ENCODE results near the gene TEX101.
"Not testable (repeated sequence)": the region's sequence is repeated elsewhere in the genome, so short reads cannot be mapped to it uniquely, and the experiment has no call there.

TEX101 gene

DNA sequence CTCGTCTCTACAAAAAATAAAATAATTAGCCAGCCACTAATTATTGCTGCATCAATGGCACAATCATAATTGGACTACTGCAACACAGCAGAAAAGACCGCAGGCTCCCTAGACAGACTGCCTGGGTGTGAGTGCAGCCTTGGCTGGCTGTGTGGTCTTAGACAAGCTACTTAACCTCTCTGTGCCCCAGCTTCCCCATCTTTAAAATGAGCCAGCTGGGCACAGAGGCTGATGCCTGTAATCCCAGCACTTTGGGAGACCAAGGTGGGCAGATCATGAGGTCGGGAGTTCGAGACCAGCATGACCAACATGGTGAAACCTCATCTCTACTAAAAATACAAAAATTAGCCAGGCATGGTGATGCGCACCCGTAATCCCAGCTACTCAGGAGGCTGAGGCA is 19.0 kb downstream of the TEX101 start:
- no peak overlapping the region for H3K4me2 ChIP-seq (ENCODE audit: low read length)
- H3K9me2 ChIP-seq (replicated peaks; ENCODE audit: control insufficient read depth, low read length): no peaks in the 10 kb centered on the region
- no peaks in the 10 kb centered on the region for H3K9me3 ChIP-seq (ENCODE audit: control insufficient read depth, insufficient read depth, low read length)
- no peaks in the 10 kb centered on the region for H3K79me2 ChIP-seq (ENCODE audit: control insufficient read depth, low read length)
- no peaks in the 10 kb centered on the region for H4K20me1 ChIP-seq (ENCODE audit: control insufficient read depth, insufficient read depth, low read depth, low read length)
- H3K4me3 ChIP-seq (ENCODE audit: low read length): no peak overlapping the region
- H3F3A ChIP-seq (ENCODE audit: control insufficient read depth, insufficient read depth): no peaks in the 10 kb centered on the region
- H3K27ac ChIP-seq (ENCODE audit: low read depth, low read length): no peak overlapping the region
- H3K27me3 ChIP-seq (ENCODE audit: control insufficient read depth, low read length): no peaks in the 10 kb centered on the region
- TF ChIP-seq, protein P1, sequence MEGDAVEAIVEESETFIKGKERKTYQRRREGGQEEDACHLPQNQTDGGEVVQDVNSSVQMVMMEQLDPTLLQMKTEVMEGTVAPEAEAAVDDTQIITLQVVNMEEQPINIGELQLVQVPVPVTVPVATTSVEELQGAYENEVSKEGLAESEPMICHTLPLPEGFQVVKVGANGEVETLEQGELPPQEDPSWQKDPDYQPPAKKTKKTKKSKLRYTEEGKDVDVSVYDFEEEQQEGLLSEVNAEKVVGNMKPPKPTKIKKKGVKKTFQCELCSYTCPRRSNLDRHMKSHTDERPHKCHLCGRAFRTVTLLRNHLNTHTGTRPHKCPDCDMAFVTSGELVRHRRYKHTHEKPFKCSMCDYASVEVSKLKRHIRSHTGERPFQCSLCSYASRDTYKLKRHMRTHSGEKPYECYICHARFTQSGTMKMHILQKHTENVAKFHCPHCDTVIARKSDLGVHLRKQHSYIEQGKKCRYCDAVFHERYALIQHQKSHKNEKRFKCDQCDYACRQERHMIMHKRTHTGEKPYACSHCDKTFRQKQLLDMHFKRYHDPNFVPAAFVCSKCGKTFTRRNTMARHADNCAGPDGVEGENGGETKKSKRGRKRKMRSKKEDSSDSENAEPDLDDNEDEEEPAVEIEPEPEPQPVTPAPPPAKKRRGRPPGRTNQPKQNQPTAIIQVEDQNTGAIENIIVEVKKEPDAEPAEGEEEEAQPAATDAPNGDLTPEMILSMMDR (IDR thresholded peaks at IDR 0.05; ENCODE audit: low read depth, low read length, poor library complexity, severe bottlenecking): no peak
- no peak for TF ChIP-seq EZH2phosphoT487 (IDR thresholded peaks at IDR 0.05; ENCODE audit: borderline replicate concordance, low read length)
- peaks cover 5% of the 10 kb centered on the region for H3K4me1 ChIP-seq (ENCODE audit: control insufficient read depth, low read length)
- H3K36me3 ChIP-seq (ENCODE audit: control insufficient read depth, low read length): no peaks in the 10 kb centered on the region

DNA sequence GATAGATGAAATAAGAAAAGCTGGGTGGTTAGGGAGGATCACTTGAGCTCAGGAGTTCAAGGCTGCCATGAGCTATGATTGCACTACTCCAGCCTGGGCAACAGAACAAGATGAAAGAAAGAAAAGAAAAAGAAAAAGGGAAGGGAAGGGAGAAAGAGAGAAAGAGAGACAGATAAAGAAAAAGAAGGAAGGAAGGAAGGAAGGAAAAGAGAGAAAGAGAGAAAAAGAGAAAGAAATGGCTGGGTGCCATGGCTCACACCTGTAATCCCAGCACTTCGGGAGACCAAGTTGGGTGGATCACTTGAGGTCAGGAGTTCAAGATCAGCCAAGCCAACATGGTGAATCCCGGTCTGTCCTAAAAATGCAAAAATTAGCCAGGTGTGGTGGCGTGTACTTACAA is 21.1 kb downstream of the TEX101 start:
- H3K4me3 ChIP-seq (ENCODE audit: low read length): no peak overlapping the region
- 0 out of 2 replicates have a peak, but pooled peaks cover 3% of the 10 kb centered on the region for H3K9me3 ChIP-seq (ENCODE audit: control insufficient read depth, insufficient read depth, low read length)
- H3K4me1 ChIP-seq (ENCODE audit: control insufficient read depth, low read length): peaks cover 9% of the 10 kb centered on the region
- no peaks in the 10 kb centered on the region for H3K27me3 ChIP-seq (ENCODE audit: control insufficient read depth, low read length)
- no peaks in the 10 kb centered on the region for H3F3A ChIP-seq (ENCODE audit: control insufficient read depth, insufficient read depth)
- TF ChIP-seq, protein P1 (IDR thresholded peaks at IDR 0.05; ENCODE audit: low read depth, low read length, poor library complexity, severe bottlenecking): no peak
- TF ChIP-seq EZH2phosphoT487 (IDR thresholded peaks at IDR 0.05; ENCODE audit: borderline replicate concordance, low read length): no peak
- no peaks in the 10 kb centered on the region for H3K36me3 ChIP-seq (ENCODE audit: control insufficient read depth, low read length)
- H3K9me2 ChIP-seq (replicated peaks; ENCODE audit: control insufficient read depth, low read length): no peaks in the 10 kb centered on the region
- no peak overlapping the region for H3K4me2 ChIP-seq (ENCODE audit: low read length)
- H4K20me1 ChIP-seq (ENCODE audit: control insufficient read depth, insufficient read depth, low read depth, low read length): no peaks in the 10 kb centered on the region
- H3K79me2 ChIP-seq (ENCODE audit: control insufficient read depth, low read length): no peaks in the 10 kb centered on the region
- H3K27ac ChIP-seq (ENCODE audit: low read depth, low read length): no peak overlapping the region

DNA sequence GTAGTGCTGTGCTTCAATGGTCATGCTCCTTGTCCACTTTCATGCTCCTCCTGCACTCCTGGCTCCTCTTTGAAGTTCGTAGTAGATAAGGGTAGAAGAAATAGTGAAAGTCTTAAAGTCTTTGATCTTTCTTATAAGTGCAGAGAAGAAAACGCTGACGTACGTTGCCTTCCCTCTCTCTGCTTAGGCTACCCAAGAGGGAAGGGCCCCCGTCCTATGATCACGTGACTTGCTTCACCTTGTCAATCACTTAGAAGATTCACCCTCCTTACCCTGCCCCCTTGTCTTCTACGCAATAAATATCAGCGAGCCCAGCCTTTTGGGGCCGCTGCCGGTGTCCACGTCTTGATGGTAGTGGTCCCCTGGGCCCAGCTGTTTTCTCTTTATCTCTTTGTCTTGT is 22.6 kb downstream of the TEX101 start:
- not testable (repeated sequence) for H3K9me2 ChIP-seq (replicated peaks; ENCODE audit: control insufficient read depth, low read length); H3K4me2 ChIP-seq (ENCODE audit: low read length)

DNA sequence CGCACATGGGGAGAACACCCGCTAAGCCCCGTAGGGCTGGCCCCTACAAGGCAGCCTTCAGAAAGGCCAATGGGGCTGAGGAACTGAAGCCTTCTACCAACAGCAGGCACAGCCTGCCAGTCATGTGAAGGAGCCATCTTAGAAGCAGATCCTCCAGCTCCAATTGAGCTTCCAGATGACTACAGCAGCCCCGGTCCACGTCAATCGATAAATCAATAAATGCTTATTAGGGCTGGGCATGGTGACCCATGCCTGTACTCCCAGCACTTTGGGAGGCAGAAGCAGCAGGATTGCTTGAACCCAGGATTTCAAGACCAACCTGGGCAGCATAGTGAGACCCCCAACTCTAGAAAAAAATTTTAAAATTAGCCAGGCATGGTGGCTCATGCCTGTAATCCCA is 23.0 kb downstream of the TEX101 start:
- Histone ChIP-seq H3K4me2 (ENCODE audit: low read length) (no peak overlapping the region), H3K27ac (ENCODE audit: low read depth, low read length) (no peak overlapping the region), H3K9me2 (replicated peaks; ENCODE audit: control insufficient read depth, low read length) (no peaks in the 10 kb centered on the region), H3K36me3 (ENCODE audit: control insufficient read depth, low read length) (no peaks in the 10 kb centered on the region), H3K4me1 (ENCODE audit: control insufficient read depth, low read length) (peaks cover 9% of the 10 kb centered on the region), H3K4me3 (ENCODE audit: low read length) (no peak overlapping the region), H3K79me2 (ENCODE audit: control insufficient read depth, low read length) (no peaks in the 10 kb centered on the region), H3K9me3 (ENCODE audit: control insufficient read depth, insufficient read depth, low read length) (0 out of 2 replicates have a peak, but pooled peaks cover 3% of the 10 kb centered on the region), H4K20me1 (ENCODE audit: control insufficient read depth, insufficient read depth, low read depth, low read length) (no peaks in the 10 kb centered on the region), H3F3A (ENCODE audit: control insufficient read depth, insufficient read depth) (no peaks in the 10 kb centered on the region), H3K27me3 (ENCODE audit: control insufficient read depth, low read length) (no peaks in the 10 kb centered on the region)
- TF ChIP-seq, protein P1 (IDR thresholded peaks at IDR 0.05; ENCODE audit: low read depth, low read length, poor library complexity, severe bottlenecking): no peak
- no peak for TF ChIP-seq EZH2phosphoT487 (IDR thresholded peaks at IDR 0.05; ENCODE audit: borderline replicate concordance, low read length)

More for the DNA sequence above, 22.6 kb downstream of the TEX101 start:
- H3K27me3 ChIP-seq (ENCODE audit: control insufficient read depth, low read length); H3K9me3 ChIP-seq (ENCODE audit: control insufficient read depth, insufficient read depth, low read length); H3K4me1 ChIP-seq (ENCODE audit: control insufficient read depth, low read length); H3K36me3 ChIP-seq (ENCODE audit: control insufficient read depth, low read length); H3K4me3 ChIP-seq (ENCODE audit: low read length); H3F3A ChIP-seq (ENCODE audit: control insufficient read depth, insufficient read depth); H3K79me2 ChIP-seq (ENCODE audit: control insufficient read depth, low read length); H3K27ac ChIP-seq (ENCODE audit: low read depth, low read length); H4K20me1 ChIP-seq (ENCODE audit: control insufficient read depth, insufficient read depth, low read depth, low read length): not testable (repeated sequence)

Measured in DOHH2 (cell line).